Heart left ventricle (tissue), 13 donors: ENCODE results near the gene DUSP10.

ENCODE experiments used
- CTCF ChIP-seq, 12 donors: fragments of 200-600 bp; sonication (generic) in 4 of 12; IDR thresholded peaks; one replicate each; pipeline versions ENCODE4 v1.5.0 to v1.8.0; 2018 to 2022; ENCODE audit warnings: antibody characterized with exemption in 12 of 12, mild to moderate bottlenecking in 5 of 12
- POLR2A ChIP-seq, 2 donors: fragments of 450-650 bp; IDR thresholded peaks; one replicate each; pipeline ENCODE4 v1.6.1; 2017; ENCODE audit warnings: antibody characterized with exemption in 2 of 2, mild to moderate bottlenecking in 2 of 2, moderate library complexity in 2 of 2
- donor health status: ischemic (EF 13 %, LVEDD 7.1; RV severe dilation, severe dysfunction).
- donor health status: DM: no; HTN: yes; CAD: no.
- donor health status: DM: no; HTN: no; CAD: no.
- donor health status: ischemic (EF 25% LVEDD 6.9; RV normal size, moderate dysfunction).
- donor health status: ischemic (EF 25% LVEDD 5.7; RV mildly dilated, moderate dysfunction).
- donor health status: ischemic (EF 35%, LVEDD 5.7; RV mildly dilated, moderate dysfunction).
- donor health status: nonischemic (EF 11% LVEDD 7.7; RV severe dilation, severe dysfunction).
- donor health status: DM: yes; HTN: yes; CAD: no.
- donor health status: PGD.
- donor health status: ischemic (EF 29% LVEDD 5.4; RV normal size, mild dysfunction).
- donor health status: nonischemic (EF 23%, LVEDD 6.1; RV moderate dilation, normal function).

DNA sequence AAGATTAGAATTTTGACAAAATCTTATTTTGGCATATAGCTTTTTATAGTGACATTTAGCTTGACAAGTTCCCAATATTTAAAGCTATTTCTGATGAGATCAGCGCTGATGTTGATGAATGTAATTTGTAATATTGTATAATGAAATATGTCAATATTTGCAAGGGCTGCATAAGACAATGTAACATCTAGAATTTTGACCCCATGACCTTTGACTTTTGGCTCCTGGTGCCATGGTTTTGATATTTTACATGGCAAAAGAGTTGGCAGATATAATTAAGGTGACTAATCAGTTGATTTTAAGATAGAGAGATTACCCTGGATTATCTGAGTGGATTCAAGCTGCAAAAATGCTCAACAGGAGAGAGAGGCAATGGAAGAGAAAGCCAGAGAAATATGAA is 63.9 kb downstream of the DUSP10 start:
- TF ChIP-seq CTCF (IDR thresholded peaks at IDR 0.05) (no peak), POLR2A (IDR thresholded peaks at IDR 0.05) (no peak)
